Mucosa of stomach (tissue), 1 donor: ENCODE data around the gene SLC13A1.
"Not testable (repeated sequence)": the region's sequence is repeated elsewhere in the genome, so short reads cannot be mapped to it uniquely, and the experiment has no call there.

Experiments used
- H3K27me3 ChIP-seq: one replicate; pipeline ENCODE4 v1.7.0; 2013; ENCODE audit warnings: mild to moderate bottlenecking, low read length; ENCODE audit not compliant: control insufficient read depth, insufficient read depth
- H3K36me3 ChIP-seq: one replicate; pipeline ENCODE4 v1.7.0; 2013; ENCODE audit warnings: low read length; ENCODE audit not compliant: control insufficient read depth, insufficient read depth
- H3K4me1 ChIP-seq: one replicate; pipeline ENCODE4 v1.7.0; 2013; ENCODE audit warnings: mild to moderate bottlenecking, low read length; ENCODE audit not compliant: control insufficient read depth, insufficient read depth
- H3K4me3 ChIP-seq: one replicate; pipeline ENCODE4 v1.7.0; 2013; ENCODE audit warnings: low read length
- H3K9ac ChIP-seq: one replicate; pipeline ENCODE4 v1.7.0; 2013; ENCODE audit warnings: mild to moderate bottlenecking, low read length, moderate library complexity
- H3K9me3 ChIP-seq: one replicate; pipeline ENCODE4 v1.7.0; 2013; ENCODE audit warnings: mild to moderate bottlenecking, low read length, moderate library complexity; ENCODE audit not compliant: control insufficient read depth
- donor health status: Pancreatic carcinoma.

Gene SLC13A1

GRCh38 chr7:123112833-123113232, 86.9 kb downstream of the SLC13A1 start:
- Histone ChIP-seq H3K4me1 (no peaks in the 10 kb centered on the region), H3K9ac (no peak overlapping the region), H3K9me3 (no peaks in the 10 kb centered on the region), H3K27me3 (no peaks in the 10 kb centered on the region), H3K36me3 (no peaks in the 10 kb centered on the region), H3K4me3 (no peak overlapping the region)

DNA sequence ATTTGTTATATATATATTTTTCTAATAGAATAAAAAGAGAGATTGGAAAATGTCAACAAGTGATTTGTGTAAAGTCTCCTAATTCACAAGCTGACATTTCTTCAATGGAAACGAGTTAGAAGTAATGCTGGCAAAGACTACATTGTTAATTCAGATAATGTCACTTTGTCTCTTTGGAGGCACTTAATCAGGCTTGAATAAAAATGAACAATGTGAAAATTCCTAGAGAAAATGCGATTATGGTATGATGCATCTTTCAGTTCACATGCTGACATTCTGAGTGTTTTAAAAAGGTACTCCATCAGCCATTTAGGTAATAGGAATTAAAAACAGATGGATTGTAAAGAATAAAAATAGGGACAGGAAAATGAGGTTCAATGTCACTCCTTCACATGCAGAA, 100.1 kb downstream of the SLC13A1 start:
- Histone ChIP-seq H3K9ac (no peak overlapping the region), H3K4me3 (no peak overlapping the region), H3K27me3 (no peaks in the 10 kb centered on the region), H3K36me3 (no peaks in the 10 kb centered on the region), H3K4me1 (no peaks in the 10 kb centered on the region), H3K9me3 (no peaks in the 10 kb centered on the region)

GRCh38 chr7:123096976-123097375, 102.8 kb downstream of the SLC13A1 start:
- Histone ChIP-seq H3K36me3 (no peaks in the 10 kb centered on the region), H3K9me3 (no peaks in the 10 kb centered on the region), H3K4me1 (no peaks in the 10 kb centered on the region), H3K27me3 (no peaks in the 10 kb centered on the region), H3K9ac (no peak overlapping the region), H3K4me3 (no peak overlapping the region)

DNA sequence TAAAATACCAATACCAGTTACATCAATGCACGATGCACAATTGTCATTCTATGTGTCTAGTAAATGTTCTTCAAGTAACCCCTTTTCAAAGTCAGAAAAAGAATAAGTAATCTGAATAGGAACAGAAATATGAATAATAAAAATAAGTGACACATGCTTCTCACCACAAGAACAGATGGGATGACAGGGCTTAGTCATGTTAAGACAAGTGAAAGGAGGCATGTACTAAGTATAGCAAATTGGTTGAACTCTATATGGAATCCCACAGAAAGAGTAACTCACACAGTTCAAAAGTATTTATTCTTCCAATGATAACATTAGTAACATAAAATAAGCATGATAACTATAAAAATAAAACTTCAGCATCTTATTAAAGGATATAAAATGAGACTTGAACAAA, 103.3 kb downstream of the SLC13A1 start:
- Histone ChIP-seq H3K4me3 (no peak overlapping the region), H3K9me3 (no peaks in the 10 kb centered on the region), H3K27me3 (no peaks in the 10 kb centered on the region)

GRCh38 chr7:123090456-123090855, 109.3 kb downstream of the SLC13A1 start:
- Histone ChIP-seq H3K4me3 (no peak overlapping the region), H3K36me3 (no peaks in the 10 kb centered on the region), H3K9ac (no peak overlapping the region), H3K4me1 (no peaks in the 10 kb centered on the region), H3K27me3 (no peaks in the 10 kb centered on the region), H3K9me3 (no peaks in the 10 kb centered on the region)

More for the DNA sequence above, 103.3 kb downstream of the SLC13A1 start:
- no peak overlapping the region for H3K9ac ChIP-seq
- no peaks in the 10 kb centered on the region for H3K4me1 ChIP-seq
- no peaks in the 10 kb centered on the region for H3K36me3 ChIP-seq

DNA sequence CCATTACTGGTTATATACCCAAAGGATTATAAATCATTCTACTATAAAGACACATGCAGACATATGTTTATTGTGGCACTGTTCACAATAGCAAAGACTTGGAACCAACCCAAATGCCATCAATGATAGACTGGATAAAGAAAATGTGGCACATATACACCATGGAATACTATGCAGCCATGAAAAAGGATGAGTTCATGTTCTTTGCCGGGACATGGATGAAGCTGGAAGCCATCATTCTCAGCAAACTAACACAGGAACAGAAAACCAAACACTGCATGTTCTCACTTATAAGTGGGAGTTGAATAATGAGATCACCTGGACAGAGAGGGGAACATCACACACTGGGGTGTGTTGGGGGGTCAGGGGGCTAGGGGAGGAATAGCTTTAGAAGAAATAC, 112.9 kb downstream of the SLC13A1 start:
- not testable (repeated sequence) for H3K9me3 ChIP-seq, H3K9ac ChIP-seq, H3K27me3 ChIP-seq

DNA sequence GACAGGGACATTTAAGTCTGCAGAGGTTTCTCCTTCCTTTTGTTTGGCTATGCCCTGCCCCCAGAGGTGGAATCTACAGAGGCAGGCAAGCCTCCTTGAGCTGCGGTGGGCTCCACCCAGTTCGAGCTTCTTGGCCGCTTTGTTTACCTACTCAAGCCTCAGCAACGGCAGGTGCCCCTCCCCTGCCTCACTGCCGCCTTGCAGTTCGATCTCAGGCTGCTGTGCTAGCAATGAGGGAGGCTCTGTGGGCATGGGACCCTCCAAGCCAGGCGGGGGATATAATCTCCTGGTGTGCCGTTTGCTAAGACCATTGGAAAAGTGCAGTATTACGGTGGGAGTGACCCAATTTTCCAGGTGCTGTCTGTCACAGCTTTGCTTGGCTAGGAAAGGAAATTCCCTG, 114.9 kb downstream of the SLC13A1 start:
- H3K27me3 ChIP-seq, H3K36me3 ChIP-seq, H3K9ac ChIP-seq, H3K4me3 ChIP-seq, H3K4me1 ChIP-seq, H3K9me3 ChIP-seq: not testable (repeated sequence)

More for the DNA sequence above, 112.9 kb downstream of the SLC13A1 start:
- not testable (repeated sequence) for H3K4me1 ChIP-seq, H3K4me3 ChIP-seq, H3K36me3 ChIP-seq

DNA sequence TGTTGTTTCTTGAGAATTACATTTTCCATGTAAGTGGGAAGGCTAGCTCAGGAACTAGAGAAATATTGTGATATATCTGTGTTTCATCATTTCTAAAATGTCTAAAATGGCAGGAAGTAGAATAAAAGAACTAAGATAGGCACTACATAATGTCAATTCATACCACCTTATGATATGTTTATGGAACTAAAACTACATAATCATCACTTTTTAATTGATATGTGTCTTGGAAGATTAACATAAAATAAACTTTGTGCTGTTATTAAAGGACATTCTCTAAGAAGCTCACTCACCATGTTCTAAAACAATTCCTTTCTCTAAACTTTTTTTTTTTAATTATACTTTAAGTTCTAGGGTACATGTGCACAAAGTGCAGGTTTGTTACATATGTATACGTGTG, 120.7 kb downstream of the SLC13A1 start:
- Histone ChIP-seq H3K4me1 (no peaks in the 10 kb centered on the region), H3K9me3 (no peaks in the 10 kb centered on the region), H3K4me3 (no peak overlapping the region), H3K36me3 (no peaks in the 10 kb centered on the region), H3K9ac (no peak overlapping the region), H3K27me3 (no peaks in the 10 kb centered on the region)

DNA sequence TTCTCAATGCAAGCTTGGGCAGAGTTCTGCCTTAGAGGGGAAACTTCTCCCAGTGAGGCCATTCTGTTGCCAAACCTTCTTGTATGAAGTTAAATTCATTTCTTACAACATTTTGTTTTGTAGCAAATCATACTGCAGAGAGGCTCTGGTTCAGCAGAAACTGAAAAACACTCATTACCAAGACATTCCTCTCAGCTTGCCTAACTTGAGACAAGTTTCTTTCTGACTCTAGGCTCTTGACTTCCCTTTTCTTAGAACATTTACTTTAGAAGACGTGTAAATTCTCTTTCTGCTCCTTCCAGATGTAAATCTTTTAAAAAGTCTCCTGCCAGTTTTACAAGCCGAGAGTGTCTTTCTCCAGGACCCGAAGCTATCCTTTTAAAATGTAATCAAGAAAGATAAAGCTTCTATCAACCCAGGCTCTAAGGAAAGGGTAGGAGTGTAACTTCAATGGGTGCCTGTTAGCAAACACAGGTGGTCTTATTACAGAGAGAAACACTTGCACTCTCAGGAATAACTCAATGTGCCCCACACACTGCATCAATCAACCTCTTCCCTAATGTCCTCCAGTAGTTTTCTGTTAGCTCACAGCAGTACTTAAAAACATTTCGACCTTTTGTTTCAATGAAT, 123.8 kb downstream of the SLC13A1 start:
- Histone ChIP-seq H3K4me1 (no peaks in the 10 kb centered on the region), H3K27me3 (no peaks in the 10 kb centered on the region), H3K4me3 (no peak overlapping the region), H3K36me3 (no peaks in the 10 kb centered on the region), H3K9ac (no peak overlapping the region), H3K9me3 (no peaks in the 10 kb centered on the region)

DNA sequence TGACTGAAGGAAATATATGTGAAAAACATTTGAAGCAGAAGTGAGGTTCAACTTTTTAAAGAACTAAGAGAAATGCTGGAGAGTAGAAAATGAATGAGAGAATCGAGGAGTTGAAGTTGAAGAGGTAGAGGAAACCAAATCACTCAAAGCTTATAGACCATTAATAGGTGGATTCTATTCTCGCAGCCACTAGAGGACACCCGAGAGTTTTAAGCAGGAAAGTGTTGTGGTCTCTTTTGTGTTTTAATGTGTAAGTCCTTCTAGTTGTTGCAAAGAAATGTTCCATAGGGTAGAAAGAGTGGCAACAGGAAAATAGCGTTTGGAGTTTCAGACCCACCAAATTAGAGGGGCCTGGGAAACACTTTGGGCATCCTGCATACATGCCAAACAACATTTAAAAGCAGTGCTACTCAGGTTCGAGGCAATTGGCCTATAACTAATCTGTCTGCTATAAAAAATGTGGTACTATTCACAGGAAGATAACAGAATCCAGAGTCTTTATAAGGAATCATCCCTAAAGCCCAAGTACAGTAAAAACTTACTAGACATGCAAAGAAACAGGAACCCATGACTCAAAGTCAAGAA, 129.0 kb downstream of the SLC13A1 start:
- Histone ChIP-seq H3K27me3 (no peaks in the 10 kb centered on the region), H3K9ac (no peak overlapping the region), H3K9me3 (no peaks in the 10 kb centered on the region), H3K4me3 (no peak overlapping the region), H3K36me3 (no peaks in the 10 kb centered on the region), H3K4me1 (no peaks in the 10 kb centered on the region)

GRCh38 chr7:123067814-123068213, 132.0 kb downstream of the SLC13A1 start:
- no peaks in the 10 kb centered on the region for H3K27me3 ChIP-seq
- no peaks in the 10 kb centered on the region for H3K36me3 ChIP-seq
- no peak overlapping the region for H3K4me3 ChIP-seq
- no peak overlapping the region for H3K9ac ChIP-seq
- H3K9me3 ChIP-seq, result no peaks in the 10 kb centered on the region
- no peaks in the 10 kb centered on the region for H3K4me1 ChIP-seq
